Measurements from ENCODE around the gene CENPB.

CENPB gene

GRCh38 chr20:3821996-3822395, 35.5 kb upstream of the CENPB start:
- Histone ChIP-seq H3K27ac (no peak overlapping the region), H3K4me3 (no peak overlapping the region)
- no peak for DNase-seq (ENCODE audit: low spot score)
- no peak for TF ChIP-seq CTCF (IDR thresholded peaks at IDR 0.05)

GRCh38 chr20:3820901-3821727, 34.6 kb upstream of the CENPB start:
- H3K4me3 ChIP-seq, result peak overlapping the region; percentile 87
- H3K27ac ChIP-seq, result peak overlapping the region; percentile 95 to 98
- no peak for TF ChIP-seq CTCF (IDR thresholded peaks at IDR 0.05)
- DNase-seq (ENCODE audit: low spot score), result no peak

GRCh38 chr20:3820048-3820900, 33.7 kb upstream of the CENPB start, which contains the start of gene AP5S1:
Gene AP5S1, plus strand, starts transcription at chr20:3820547. Its CDS starts 1,571 bp downstream, at chr20:3822118.
- Histone ChIP-seq H3K4me3 (peak within 1 kb of the TSS; percentile 87), H3K27ac (peak within 1 kb of the TSS; percentile 95 to 98)
- TF ChIP-seq CTCF (IDR thresholded peaks at IDR 0.05), result peak; percentile 100
- peak; percentile 97 for DNase-seq (ENCODE audit: low spot score)

GRCh38 chr20:3819411-3820047, 33.0 kb upstream of the CENPB start:
- Histone ChIP-seq H3K4me3 (peak overlapping the region; percentile 87), H3K27ac (peak overlapping the region; percentile 95 to 98)
- no peak for TF ChIP-seq CTCF (IDR thresholded peaks at IDR 0.05)
- peak; percentile 76 for DNase-seq (ENCODE audit: low spot score)

GRCh38 chr20:3818155-3819151, 31.9 kb upstream of the CENPB start:
- no peak overlapping the region for H3K4me3 ChIP-seq
- H3K27ac ChIP-seq, result peak overlapping the region in 1 of 2 donors; percentile 69
- TF ChIP-seq CTCF (IDR thresholded peaks at IDR 0.05), result peak; percentile 19
- DNase-seq (ENCODE audit: low spot score), result no peak
